ENCODE results near the gene SERTM1.

SERTM1 gene

DNA sequence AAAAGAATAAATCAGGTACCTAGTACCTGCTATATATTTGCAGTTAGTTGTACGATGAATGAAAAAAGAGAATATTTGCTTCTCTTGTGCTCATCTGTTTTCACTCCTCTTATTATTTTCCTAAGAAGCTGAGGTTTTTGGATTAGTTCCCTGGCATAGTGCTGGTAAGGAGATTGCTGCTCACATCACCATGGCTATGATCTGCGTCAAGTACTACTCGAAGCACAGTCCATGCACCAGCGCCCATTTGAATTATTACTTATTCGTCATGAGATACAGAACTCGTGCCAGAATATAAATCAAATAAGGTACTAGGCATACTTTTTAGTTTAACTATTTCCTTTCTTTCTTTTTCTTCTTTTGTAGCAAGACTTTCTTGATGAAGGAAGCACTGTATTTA is 7.1 kb downstream of the SERTM1 start:
- no peak overlapping the region for H3K4me3 ChIP-seq (ENCODE audit: low read depth, low read length)
- peak; percentile 19 for DNase-seq (ENCODE audit: low read depth)
- in situ Hi-C loops (cut with HindIII; ENCODE audit: low sequenced_read_pairs): no loop called here
- TF ChIP-seq, protein P1, sequence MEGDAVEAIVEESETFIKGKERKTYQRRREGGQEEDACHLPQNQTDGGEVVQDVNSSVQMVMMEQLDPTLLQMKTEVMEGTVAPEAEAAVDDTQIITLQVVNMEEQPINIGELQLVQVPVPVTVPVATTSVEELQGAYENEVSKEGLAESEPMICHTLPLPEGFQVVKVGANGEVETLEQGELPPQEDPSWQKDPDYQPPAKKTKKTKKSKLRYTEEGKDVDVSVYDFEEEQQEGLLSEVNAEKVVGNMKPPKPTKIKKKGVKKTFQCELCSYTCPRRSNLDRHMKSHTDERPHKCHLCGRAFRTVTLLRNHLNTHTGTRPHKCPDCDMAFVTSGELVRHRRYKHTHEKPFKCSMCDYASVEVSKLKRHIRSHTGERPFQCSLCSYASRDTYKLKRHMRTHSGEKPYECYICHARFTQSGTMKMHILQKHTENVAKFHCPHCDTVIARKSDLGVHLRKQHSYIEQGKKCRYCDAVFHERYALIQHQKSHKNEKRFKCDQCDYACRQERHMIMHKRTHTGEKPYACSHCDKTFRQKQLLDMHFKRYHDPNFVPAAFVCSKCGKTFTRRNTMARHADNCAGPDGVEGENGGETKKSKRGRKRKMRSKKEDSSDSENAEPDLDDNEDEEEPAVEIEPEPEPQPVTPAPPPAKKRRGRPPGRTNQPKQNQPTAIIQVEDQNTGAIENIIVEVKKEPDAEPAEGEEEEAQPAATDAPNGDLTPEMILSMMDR (IDR thresholded peaks at IDR 0.05; ENCODE audit: low read depth, low read length, missing control alignments): no peak

DNA sequence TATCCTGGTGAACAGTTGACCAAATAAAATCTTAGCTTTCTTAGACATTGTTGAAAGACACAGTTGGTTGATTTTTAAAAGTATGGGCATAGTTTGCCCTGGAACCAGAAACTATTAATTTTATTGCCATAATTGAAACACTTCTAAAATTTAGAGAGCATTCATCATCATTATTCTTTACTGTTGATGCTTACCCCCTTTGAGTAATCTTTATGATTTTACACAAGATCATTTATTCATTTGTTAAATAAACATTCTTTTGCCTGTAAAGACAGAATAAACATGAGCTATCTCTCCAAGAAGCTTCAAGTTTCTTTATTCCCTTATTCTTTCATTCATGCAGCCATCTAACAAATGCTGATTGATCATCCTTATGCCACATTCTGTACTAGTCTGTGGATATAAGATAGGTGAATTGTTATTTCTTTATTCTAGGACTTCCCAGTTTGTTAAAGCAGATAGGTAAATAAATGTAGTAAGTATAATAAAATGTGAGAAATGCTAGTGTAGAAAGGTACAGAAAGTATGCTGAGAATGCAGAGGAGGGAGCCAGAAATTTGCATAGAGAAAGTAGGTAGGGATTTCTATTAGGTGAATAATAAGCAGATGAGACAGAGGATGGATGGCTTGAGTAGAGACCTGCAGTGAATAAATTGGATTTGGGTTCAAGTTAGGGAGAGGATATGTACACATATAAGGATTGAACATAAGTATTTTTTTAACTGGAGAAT is 8.2 kb downstream of the SERTM1 start:
- in situ Hi-C loops (cut with HindIII; ENCODE audit: low sequenced_read_pairs): no loop called here
- TF ChIP-seq, protein P1 (IDR thresholded peaks at IDR 0.05; ENCODE audit: low read depth, low read length, missing control alignments): no peak
- no peak for DNase-seq (ENCODE audit: low read depth)
- H3K4me3 ChIP-seq (ENCODE audit: low read depth, low read length): no peak overlapping the region

DNA sequence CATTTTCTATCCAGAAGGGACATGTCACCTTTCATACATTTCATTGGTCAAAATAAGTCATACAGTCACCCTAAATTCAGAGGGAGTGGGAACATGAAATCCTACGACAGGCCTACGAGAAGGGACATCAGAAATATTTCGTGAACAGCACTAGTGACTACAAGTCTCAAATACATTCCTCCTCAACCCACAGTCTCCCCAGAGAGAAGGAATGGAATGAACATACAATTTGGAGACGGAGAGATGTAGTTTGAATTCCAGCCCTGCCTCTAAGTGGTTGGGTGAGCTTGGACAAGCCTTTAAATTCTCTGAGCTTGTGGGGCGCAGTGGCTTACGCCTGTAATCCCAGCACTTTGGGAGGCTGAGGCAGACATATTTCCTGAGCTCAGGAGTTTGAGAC is 9.9 kb downstream of the SERTM1 start:
- DNase-seq (ENCODE audit: low read depth): no peak
- H3K4me3 ChIP-seq (ENCODE audit: low read depth, low read length): no peak overlapping the region
- TF ChIP-seq, protein P1 (IDR thresholded peaks at IDR 0.05; ENCODE audit: low read depth, low read length, missing control alignments): no peak
- in situ Hi-C loops (cut with HindIII; ENCODE audit: low sequenced_read_pairs): no loop called here

DNA sequence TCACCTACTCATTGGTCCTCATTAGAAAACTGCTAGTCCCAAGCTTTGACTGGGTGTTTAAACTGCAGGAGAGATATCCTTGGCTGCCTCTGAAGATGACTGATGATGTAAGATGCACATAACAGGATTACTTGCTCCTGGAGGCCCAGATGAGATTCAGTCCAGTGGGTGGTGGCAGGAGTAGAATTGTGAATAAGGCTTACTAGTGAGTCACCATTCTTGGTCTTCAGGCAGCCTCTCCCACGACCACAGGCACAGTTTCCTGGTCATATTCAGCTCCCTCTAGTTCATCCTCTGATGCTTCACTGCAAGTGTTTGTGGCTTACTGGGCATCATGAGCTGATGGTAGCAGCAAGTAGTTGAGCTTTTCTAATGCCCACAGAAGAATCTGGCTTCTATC is 12.1 kb downstream of the SERTM1 start:
- TF ChIP-seq, protein P1 (IDR thresholded peaks at IDR 0.05; ENCODE audit: low read depth, low read length, missing control alignments): no peak
- no peak for DNase-seq (ENCODE audit: low read depth)
- in situ Hi-C loops (cut with HindIII; ENCODE audit: low sequenced_read_pairs): loop anchor here (5.0 kb wide), 1 partner anchor 51 kb away; no protein-coding TSS in a partner anchor
- no peak overlapping the region for H3K4me3 ChIP-seq (ENCODE audit: low read depth, low read length)

DNA sequence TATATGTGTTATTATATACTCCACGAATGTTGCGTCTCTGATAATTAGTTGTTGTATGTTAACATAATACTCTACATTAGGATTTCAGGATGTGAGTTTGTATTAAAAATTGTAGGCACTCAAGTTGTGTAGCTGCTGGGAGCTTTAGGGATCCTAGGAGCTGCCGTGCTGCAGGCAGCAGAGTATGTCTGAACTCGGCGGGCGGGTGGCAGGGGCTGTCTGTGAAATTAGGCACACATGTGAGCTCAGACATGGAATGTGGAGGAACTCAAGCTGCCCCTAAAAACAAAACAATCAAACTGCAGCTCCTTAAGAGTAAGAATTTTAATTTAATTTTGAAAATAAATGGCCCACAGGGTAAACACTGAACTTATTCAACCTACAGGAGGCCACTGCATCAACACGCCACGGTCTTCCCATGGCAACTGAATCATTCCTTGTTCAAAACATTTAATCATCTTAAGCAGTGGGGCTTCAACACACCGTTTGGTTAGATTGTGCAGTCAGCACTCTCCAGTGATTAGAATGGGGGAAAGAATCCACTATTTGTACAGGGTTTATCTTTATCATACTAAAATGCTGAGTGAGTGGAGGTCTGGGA is 22.7 kb downstream of the SERTM1 start:
- TF ChIP-seq, protein P1 (IDR thresholded peaks at IDR 0.05; ENCODE audit: low read depth, low read length, missing control alignments): no peak
- in situ Hi-C loops (cut with HindIII; ENCODE audit: low sequenced_read_pairs): no loop called here
- no peak overlapping the region for H3K4me3 ChIP-seq (ENCODE audit: low read depth, low read length)
- DNase-seq (ENCODE audit: low read depth): no peak

DNA sequence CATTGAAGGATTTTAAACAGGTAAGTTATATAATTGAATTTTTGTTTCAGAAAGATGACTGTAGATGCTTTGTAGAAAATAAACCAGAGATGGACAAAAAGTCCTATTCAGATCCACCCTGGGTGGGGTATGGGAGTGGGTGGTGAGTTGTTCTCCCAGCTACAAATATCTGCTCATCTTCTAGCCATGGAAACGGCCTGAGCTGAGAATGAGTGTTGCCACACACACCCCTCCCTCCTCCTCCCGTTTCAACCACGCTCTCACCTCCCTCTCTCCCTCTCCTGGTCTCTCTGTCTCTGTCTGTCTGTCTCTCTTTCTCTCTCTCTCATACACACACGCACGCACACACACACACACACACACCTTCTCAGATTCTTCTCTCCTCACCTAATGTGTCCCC is 26.4 kb downstream of the SERTM1 start:
- TF ChIP-seq, protein P1 (IDR thresholded peaks at IDR 0.05; ENCODE audit: low read depth, low read length, missing control alignments): no peak
- no peak for DNase-seq (ENCODE audit: low read depth)
- in situ Hi-C loops (cut with HindIII; ENCODE audit: low sequenced_read_pairs): no loop called here
- no peak overlapping the region for H3K4me3 ChIP-seq (ENCODE audit: low read depth, low read length)

Measured in astrocyte of the cerebellum (primary cell).